Ascending aorta (tissue), 2 donors: ENCODE data around the gene PBX4. TPM values are rescaled to one million over a fixed set of nuclear protein-coding genes. Genes with fewer than 3 reads are reported as not detected.
"Not testable (repeated sequence)": the region's sequence is repeated elsewhere in the genome, so short reads cannot be mapped to it uniquely, and the experiment has no call there.

Source experiments
- DNase-seq, 2 donors: peaks; one replicate each; pipeline ENCODE4 v3.0.0-alpha.2; 2019; ENCODE audit warnings: low spot score in 2 of 2
- H3K27ac ChIP-seq, 2 donors: fragments of 200-600 bp; sonication (generic); one replicate each; pipeline ENCODE4 v1.5.1; 2016 to 2017; ENCODE audit warnings: mild to moderate bottlenecking in 1 of 2
- H3K27me3 ChIP-seq: fragments of 200-600 bp; sonication (generic); one replicate; pipeline ENCODE4 v1.5.1; 2017
- H3K36me3 ChIP-seq, 2 donors: fragments of 200-600 bp; sonication (generic); one replicate each; pipeline ENCODE4 v1.5.1; 2016
- H3K4me1 ChIP-seq, 2 donors: fragments of 200-600 bp; sonication (generic); one replicate each; pipeline ENCODE4 v1.5.1; 2016 to 2017; ENCODE audit warnings: mild to moderate bottlenecking in 1 of 2
- H3K4me3 ChIP-seq, 2 donors: fragments of 200-600 bp; sonication (generic); one replicate each; pipeline ENCODE4 v1.5.1; 2016 to 2017; ENCODE audit warnings: mild to moderate bottlenecking in 1 of 2
- H3K9me3 ChIP-seq, 2 donors: fragments of 200-600 bp; sonication (generic); one replicate each; pipeline ENCODE4 v1.5.1; 2016
- CTCF ChIP-seq, 3 experiments: fragments of 200-600 bp in 2 of 3; fragments of 450-650 bp in 1 of 3; sonication (generic) in 2 of 3; IDR thresholded peaks; one replicate each; pipeline ENCODE4 v1.5.1; 2016 to 2019; ENCODE audit warnings: antibody characterized with exemption in 3 of 3, mild to moderate bottlenecking in 1 of 3, moderate library complexity in 1 of 3
- intact Hi-C: fragments of 100-400 bp; cut with DNase I; formaldehyde crosslinking; loops from one replicate; pipeline ENCODE4 v1.15.1; 2023
- total RNA-seq: library from RNA; depleted of rRNA; stranded (reverse); fragments of >200 nt; gene quantifications from one replicate; pipeline ENCODE4 v1.1.0, GENCODE V29; 2016

PBX4 gene
- total RNA-seq, 1 donor from 2014 or later: not detected

DNA sequence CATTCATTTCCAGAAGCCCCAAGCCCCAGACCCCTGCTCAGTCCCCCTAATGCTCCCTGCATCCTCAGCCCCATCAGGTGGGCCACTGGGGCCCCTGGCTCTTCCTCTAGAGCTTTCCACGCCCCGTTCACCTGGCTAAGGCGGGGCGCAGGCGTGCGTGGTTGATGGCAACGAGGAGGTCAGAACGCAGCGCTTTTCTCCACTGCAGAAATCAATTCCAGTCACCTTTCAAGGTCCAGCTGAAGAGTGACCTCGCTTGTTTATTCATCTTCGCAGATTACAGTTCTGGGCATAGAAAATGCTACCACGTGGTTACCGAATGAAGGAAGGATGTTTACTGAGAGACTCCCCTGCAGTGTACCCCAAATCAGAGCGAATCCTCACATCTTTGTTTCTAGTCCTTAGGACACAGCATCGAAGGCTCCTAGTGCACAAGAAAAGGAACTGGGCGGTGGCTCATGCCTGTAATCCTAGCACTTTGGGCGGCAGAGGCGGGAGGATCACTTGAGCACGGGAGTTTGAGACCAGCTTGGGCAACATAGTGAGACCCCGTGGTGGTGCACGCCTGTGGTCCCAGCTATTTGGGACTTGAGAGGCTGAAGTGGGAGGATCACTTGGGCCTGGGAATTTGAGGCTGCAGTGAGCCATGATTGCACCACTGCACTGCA lies 828 bp upstream of the PBX4 start:
- H3K4me1 ChIP-seq: peaks cover 0 to 2% of the 10 kb centered on the region in 2 donors
- no peak overlapping the region for H3K27ac ChIP-seq
- H3K9me3 ChIP-seq: no peaks in the 10 kb centered on the region
- no peaks in the 10 kb centered on the region for H3K27me3 ChIP-seq
- TF ChIP-seq CTCF (IDR thresholded peaks at IDR 0.05): no peak
- H3K36me3 ChIP-seq: no peaks in the 10 kb centered on the region
- DNase-seq: no peak
- intact Hi-C loops: no loop called here
- peak overlapping the region in 1 of 2 donors; percentile 62 for H3K4me3 ChIP-seq

GRCh38 chr19:19615086-19615485 lies 3.4 kb downstream of the PBX4 start:
- no peaks in the 10 kb centered on the region for H3K36me3 ChIP-seq
- TF ChIP-seq CTCF (IDR thresholded peaks at IDR 0.05): no peak
- H3K27ac ChIP-seq: no peak overlapping the region
- no peaks in the 10 kb centered on the region for H3K27me3 ChIP-seq
- no peaks in the 10 kb centered on the region for H3K9me3 ChIP-seq
- intact Hi-C loops: no loop called here
- H3K4me3 ChIP-seq: no peak overlapping the region
- peaks cover 0 to 2% of the 10 kb centered on the region in 2 donors for H3K4me1 ChIP-seq
- DNase-seq: no peak

GRCh38 chr19:19613506-19613905 lies 5.0 kb downstream of the PBX4 start:
- H3K4me1 ChIP-seq: peaks cover 0 to 2% of the 10 kb centered on the region in 2 donors
- DNase-seq: no peak
- H3K27me3 ChIP-seq: no peaks in the 10 kb centered on the region
- no peak overlapping the region for H3K27ac ChIP-seq
- no peak for TF ChIP-seq CTCF (IDR thresholded peaks at IDR 0.05)
- no peaks in the 10 kb centered on the region for H3K9me3 ChIP-seq
- H3K36me3 ChIP-seq: no peaks in the 10 kb centered on the region
- intact Hi-C loops: no loop called here
- H3K4me3 ChIP-seq: no peak overlapping the region

- intact Hi-C loops: no loop called here
- no peaks in the 10 kb centered on the region for H3K36me3 ChIP-seq
- no peak overlapping the region for H3K27ac ChIP-seq
- H3K9me3 ChIP-seq: no peaks in the 10 kb centered on the region
- no peak for DNase-seq
- no peak for TF ChIP-seq CTCF (IDR thresholded peaks at IDR 0.05)
- H3K4me1 ChIP-seq: no peaks in the 10 kb centered on the region
- no peak overlapping the region for H3K4me3 ChIP-seq
- H3K27me3 ChIP-seq: no peaks in the 10 kb centered on the region
These were observed 7.9 kb downstream of the PBX4 start for GRCh38 chr19:19610376-19611202.

GRCh38 chr19:19606686-19607085 lies 11.8 kb downstream of the PBX4 start:
- intact Hi-C loops, H3K27me3 ChIP-seq, H3K36me3 ChIP-seq, H3K9me3 ChIP-seq, H3K4me1 ChIP-seq, H3K4me3 ChIP-seq, DNase-seq, H3K27ac ChIP-seq: not testable (repeated sequence)

DNA sequence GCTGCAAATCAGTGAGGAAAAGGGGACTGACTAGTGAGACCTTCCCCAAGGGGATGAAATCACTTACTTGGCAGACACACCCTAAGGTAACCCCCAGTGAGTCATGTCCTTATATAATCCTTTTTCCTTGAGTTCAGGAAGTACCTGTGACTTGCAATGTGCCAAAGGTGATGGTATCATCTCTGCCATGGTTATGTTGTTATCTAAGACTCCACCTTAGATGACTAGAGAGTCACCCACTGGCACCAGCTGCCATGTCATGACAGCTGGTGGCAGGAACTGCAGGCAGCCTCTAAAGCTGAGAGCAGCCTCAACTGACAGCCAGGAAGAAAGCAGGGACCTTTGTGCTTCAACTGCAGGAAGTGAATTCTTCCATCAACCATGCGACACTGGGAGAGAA lies 12.5 kb downstream of the PBX4 start:
- Histone ChIP-seq H3K9me3 (no peaks in the 10 kb centered on the region), H3K27me3 (no peaks in the 10 kb centered on the region), H3K4me3 (no peak overlapping the region), H3K27ac (no peak overlapping the region), H3K4me1 (no peaks in the 10 kb centered on the region), H3K36me3 (no peaks in the 10 kb centered on the region)
- no peak for TF ChIP-seq CTCF (IDR thresholded peaks at IDR 0.05)
- intact Hi-C loops: no loop called here
- no peak for DNase-seq
